ENCODE measurements around the gene MCTP1.

The MCTP1 gene

DNA sequence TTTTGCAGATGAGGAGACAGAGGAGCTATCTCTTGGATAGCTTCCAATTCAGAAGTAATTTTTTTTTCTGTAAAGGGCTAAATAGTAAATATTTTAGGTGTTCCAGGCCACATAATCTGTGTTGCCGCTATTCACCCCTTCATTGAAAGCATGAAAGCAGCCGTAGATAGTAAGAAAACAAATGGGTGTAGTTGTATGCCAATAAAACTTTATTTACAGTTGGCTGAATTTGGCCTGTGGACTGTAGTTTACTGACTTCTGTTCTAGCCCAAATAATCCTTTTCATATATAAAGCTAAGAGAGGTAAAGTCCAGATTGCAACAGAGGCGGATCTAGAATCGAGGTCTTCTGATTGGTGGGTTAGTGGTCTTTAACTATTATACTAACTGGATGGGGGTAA is 537.5 kb downstream of the MCTP1 start:
- DNase-seq: no peak

DNA sequence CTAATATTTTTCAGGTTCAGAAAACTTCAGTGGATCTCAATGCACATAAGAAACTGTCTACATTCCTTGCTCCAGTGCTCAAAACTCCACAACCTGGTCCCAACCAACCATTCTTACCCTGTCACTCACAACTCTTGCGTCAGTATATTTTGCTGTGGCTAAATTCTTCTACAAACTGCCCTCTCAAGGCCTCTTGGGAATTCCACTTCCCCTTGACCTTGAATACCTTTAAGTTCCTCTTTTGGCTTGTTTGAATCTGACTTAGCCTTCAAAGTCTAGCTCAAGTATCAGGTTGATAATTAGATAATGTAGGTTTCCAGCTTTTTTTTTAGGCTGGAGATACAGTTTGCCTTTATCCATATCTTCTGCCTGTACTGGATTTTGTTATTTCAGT is 538.2 kb downstream of the MCTP1 start:
- no peak for DNase-seq

DNA sequence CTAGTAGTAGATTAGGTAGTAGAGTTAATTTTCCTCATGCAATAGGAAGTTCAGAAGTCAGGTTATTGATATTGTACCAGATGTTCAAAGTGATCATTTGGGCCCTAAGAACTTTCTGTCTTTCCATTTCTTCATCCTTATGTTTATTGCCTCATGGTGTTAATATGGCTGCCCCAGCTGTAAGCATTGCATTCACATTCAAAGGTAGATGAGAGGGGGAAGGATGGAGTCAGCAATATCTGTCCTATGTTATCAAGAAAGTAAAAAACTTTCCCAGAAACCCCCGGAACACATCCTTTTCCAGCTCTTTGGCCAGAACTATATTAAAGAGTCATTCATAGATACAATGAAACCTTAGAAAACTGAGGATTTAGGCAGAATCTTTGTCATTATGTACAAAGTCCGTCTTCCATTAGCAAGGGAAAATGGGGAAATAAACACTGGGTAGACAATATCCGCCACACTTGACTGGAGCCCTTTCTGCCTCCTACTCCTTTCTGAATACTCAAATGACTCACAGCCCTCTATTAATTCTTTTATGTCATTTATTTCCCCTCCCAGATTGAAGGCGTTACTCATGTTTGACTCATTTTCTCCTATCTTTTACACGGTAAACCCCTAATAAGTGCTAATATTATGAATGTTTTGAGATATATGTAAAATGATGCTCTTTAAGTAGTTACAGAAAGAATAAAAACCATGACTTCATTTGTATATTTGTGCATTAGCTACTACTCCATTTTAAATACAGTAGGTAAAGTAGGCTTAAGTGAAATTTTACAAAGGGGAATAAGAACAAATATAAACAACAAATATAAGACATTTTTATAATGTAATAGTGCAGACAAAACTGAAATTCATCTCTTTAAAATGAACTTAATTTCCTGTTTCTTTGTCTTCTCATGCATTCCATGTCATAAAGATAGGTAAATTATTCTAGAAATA is 538.8 kb downstream of the MCTP1 start:
- no peak for DNase-seq

DNA sequence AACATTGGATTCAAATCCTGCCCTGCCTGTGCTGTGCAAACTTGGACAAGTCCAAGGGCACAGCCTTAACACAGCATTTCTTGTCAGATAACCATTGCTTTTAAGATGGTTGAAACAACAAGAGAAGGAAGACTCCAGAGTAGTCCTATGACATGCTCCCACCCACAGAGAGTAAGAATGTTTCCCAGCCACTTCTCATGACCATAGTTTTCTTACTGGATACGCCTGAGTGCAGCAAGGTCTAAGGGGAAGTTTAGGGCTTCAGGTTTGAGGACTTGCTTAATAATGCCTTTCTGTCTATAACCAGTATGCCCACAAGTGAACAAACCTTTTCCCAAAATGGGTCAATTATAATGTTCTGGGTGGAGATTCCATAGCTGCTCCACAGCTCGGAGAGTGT is 540.0 kb downstream of the MCTP1 start:
- no peak for DNase-seq

- DNase-seq: no peak
Measured at GRCh38 chr5:94742852-94743251, 542.0 kb downstream of the MCTP1 start.

DNA sequence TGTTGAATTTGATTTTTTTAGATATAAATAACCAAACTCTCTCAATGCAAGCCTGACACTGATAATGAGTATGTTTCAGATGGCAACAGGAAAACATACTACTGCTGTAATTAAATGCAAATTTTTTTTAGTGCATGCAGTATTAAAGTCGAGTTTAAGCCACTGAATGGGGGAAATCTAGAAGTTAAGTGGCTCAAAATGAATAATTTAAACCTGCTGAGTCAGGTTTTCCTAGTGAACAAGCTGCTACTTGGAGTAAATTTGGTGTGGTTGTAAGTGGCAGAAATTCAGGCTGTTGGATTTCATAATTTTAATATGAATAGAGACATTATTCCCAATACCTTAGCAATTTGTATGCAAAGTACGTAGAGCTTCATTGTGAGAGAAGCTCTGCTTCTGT is 544.6 kb downstream of the MCTP1 start:
- no peak for DNase-seq

- no peak for DNase-seq
Measured at GRCh38 chr5:94736498-94736897, 548.4 kb downstream of the MCTP1 start.

- no peak for DNase-seq
Measured at GRCh38 chr5:94731471-94731870, 553.4 kb downstream of the MCTP1 start.

GRCh38 chr5:94725142-94725541 is 559.8 kb downstream of the MCTP1 start:
- DNase-seq: no peak

GRCh38 chr5:94715768-94716167 is 569.1 kb downstream of the MCTP1 start:
- no peak for DNase-seq

- no peak for DNase-seq
Measured at GRCh38 chr5:94711785-94712184, 573.1 kb downstream of the MCTP1 start.

DNA sequence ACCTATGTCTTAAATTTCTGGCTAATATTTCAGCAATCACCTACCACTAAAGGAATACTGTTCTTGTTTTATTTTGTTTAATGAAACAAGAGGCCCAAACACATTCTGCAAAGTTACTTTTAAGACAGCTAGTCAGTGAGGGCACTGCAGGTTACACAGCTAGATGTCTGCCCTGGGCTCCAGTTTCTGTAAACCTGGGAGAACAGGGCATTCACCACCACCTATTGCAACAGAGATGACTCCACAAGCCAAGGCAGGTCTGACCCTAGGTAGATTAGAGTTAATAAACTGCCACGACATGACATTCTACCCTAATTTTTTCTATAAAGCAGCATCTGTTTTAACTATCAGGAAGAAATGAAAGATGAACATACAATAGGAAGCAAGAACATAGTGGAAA is 575.6 kb downstream of the MCTP1 start:
- DNase-seq: no peak

GRCh38 chr5:94707359-94707758 is 577.5 kb downstream of the MCTP1 start:
- DNase-seq: no peak

GRCh38 chr5:94705427-94705826 is 579.5 kb downstream of the MCTP1 start:
- no peak for DNase-seq

- DNase-seq: no peak
Measured at GRCh38 chr5:94702729-94703128, 582.2 kb downstream of the MCTP1 start.

- DNase-seq: no peak
Measured at GRCh38 chr5:94700592-94700991, 584.3 kb downstream of the MCTP1 start.

- no peak for DNase-seq
Measured at GRCh38 chr5:94699562-94699961, 585.3 kb downstream of the MCTP1 start.

- DNase-seq: no peak
Measured at GRCh38 chr5:94698197-94698596, 586.7 kb downstream of the MCTP1 start.

- DNase-seq: no peak
Measured at GRCh38 chr5:94694671-94695070, 590.2 kb downstream of the MCTP1 start.

- no peak for DNase-seq
Measured at GRCh38 chr5:94693845-94694370, 591.0 kb downstream of the MCTP1 start.

- no peak for DNase-seq
Measured at GRCh38 chr5:94693043-94693822, 591.7 kb downstream of the MCTP1 start.

GRCh38 chr5:94692581-94692980 is 592.3 kb downstream of the MCTP1 start:
- DNase-seq: no peak

- no peak for DNase-seq
Measured at GRCh38 chr5:94691949-94692348, 592.9 kb downstream of the MCTP1 start.

GRCh38 chr5:94691291-94691690 is 593.6 kb downstream of the MCTP1 start:
- DNase-seq: no peak

Measured in activated CD4-positive, CD25-positive, alpha-beta regulatory T cell treated with anti-CD3 and anti-CD28 coated beads, Interleukin-2, amount 50 U/mL, for 72 hours (primary cell).